Activated CD8-positive, alpha-beta memory T cell treated with anti-CD3 and anti-CD28 coated beads for 24 hours (primary cell): ENCODE results near the gene SMAD3.
"Not testable (repeated sequence)": the region's sequence is repeated elsewhere in the genome, so short reads cannot be mapped to it uniquely, and the experiment has no call there.

ENCODE experiments used
- DNase-seq: peaks from one replicate; pipeline ENCODE4 v3.0.0-alpha.2; 2020

The SMAD3 gene

DNA sequence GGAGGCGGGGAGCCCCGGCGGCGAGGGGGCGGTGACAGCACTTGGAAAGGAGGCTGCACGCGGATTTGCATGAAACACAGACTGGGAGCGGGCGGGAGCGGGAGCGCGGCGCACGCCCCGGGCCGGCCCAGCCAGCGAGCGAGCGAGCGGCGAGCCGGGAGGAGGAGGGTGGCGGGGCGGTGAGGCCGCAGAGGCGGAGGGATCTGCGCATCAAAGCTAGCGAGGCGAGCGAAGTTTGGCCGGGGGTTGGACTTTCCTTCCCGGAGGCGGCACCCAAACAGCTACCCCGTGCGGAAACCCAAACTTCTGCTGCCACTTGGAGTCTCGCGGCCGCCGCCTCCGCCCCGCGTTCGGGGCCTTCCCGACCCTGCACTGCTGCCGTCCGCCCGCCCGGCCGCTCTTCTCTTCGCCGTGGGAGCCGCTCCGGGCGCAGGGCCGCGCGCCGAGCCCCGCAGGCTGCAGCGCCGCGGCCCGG lies at the start of gene SMAD3:
Gene SMAD3, plus strand, starts transcription at position 72 of the 475 bp plus-strand sequence. CDS start 553 bp downstream, outside the sequence.
- DNase-seq, result peak; percentile 89

DNA sequence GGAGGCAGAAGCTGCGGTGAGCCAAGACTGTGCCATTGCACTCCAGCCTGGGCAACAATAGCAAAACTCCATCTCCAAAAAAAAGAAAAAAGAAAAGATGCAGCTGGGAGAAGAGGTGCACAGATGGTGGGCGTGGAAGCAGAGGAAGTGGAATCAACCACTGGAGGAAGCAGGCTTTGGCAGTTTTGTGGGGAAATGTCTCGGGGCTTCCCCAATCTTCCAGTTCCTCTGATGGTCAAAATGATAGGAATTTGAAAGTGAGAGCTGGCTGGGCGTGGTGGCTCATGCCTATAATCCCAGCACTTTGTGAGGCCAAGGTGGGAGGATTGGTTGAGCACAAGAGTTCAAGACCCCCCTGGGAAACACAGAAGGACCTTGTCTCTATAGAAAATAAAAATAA lies 48.1 kb upstream of the SMAD3 start:
- DNase-seq, result no peak

DNA sequence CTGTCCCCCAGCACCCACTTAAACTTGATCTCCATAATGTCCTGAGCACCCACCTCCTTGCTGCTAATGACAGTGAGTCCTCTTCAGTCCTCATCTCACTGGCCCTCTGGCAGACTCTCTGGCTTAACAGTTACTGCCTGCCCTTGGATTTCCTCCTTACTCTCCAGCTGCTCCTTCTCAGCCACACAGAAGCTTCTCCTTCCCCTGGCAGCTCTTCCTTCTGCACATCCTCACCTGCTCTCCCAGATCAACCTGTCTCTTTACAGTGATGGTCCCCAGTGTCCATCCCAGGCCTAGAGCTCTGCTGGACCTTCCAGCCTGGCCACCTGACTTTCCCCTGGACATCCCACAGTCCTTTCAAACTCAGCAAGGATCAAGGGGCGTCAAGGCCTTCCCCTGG lies 47.4 kb upstream of the SMAD3 start:
- no peak for DNase-seq

DNA sequence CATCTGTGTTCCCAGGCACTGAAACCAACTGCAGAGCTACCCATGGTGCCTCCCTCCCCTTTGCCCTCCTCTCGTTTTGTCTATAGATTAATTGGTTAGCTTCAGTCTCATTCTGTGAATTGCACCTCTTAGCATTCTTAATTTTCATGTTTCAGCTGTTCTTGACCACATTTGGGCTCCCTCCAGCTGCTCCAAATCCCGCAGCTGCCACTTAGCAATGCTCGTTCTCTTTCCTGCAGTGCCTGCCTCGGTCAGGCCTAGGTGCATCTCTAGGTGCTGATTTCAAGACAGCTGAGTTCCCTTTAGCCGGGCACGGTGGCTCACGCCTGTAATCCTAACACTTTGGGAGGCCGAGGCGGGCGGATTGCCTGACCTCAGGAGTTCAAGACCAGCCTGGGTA lies 47.0 kb upstream of the SMAD3 start:
- DNase-seq, result no peak

GRCh38 chr15:67019069-67019468 lies 46.3 kb upstream of the SMAD3 start:
- DNase-seq, result no peak

- no peak for DNase-seq
These were observed 45.4 kb upstream of the SMAD3 start for GRCh38 chr15:67019884-67020520.

- not testable (repeated sequence) for DNase-seq
These were observed 44.7 kb upstream of the SMAD3 start for GRCh38 chr15:67020668-67021067.

DNA sequence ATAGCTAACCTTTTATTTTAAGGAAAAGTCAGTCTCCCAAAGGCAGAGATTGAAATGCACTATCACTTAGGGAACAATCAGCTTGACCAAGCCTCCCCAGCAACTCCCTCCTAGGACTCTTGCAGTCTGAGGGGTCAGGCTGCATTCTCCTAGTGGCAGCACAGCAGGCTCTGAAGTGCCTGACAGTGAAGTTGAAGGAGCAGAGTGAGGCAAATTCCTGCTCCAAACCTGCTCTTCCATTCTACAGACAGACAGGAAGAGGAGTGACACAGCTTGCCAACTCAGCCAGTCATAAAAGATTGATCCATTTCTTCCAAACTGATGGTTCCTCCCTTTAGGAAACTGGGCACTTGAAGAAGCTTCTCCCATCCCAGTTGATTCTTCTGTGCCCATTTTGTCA lies 43.9 kb upstream of the SMAD3 start:
- DNase-seq, result no peak

- DNase-seq, result peak; percentile 54
These were observed 42.8 kb upstream of the SMAD3 start for GRCh38 chr15:67022587-67023105.

GRCh38 chr15:67023517-67024313 lies 41.7 kb upstream of the SMAD3 start:
- no peak for DNase-seq

- no peak for DNase-seq
These were observed 40.9 kb upstream of the SMAD3 start for GRCh38 chr15:67024314-67024997.

DNA sequence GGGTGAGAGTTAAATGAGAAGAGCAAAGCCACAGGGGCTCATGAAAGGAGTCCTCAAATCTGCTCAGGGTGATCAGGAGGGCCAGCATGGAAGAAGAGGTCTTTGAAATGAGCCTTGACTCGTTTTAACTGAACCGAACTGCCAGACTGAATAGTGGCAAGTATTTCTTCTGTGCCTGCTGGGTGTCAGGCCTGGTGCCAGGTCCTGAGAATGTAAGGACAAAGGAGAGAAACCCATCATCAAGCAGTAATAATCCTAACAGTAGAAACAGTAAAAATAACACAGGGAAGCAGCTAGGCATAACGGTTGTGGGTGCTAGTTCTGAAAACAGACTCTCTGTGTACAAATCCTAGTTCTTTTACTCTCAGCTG lies 40.4 kb upstream of the SMAD3 start:
- DNase-seq, result no peak

DNA sequence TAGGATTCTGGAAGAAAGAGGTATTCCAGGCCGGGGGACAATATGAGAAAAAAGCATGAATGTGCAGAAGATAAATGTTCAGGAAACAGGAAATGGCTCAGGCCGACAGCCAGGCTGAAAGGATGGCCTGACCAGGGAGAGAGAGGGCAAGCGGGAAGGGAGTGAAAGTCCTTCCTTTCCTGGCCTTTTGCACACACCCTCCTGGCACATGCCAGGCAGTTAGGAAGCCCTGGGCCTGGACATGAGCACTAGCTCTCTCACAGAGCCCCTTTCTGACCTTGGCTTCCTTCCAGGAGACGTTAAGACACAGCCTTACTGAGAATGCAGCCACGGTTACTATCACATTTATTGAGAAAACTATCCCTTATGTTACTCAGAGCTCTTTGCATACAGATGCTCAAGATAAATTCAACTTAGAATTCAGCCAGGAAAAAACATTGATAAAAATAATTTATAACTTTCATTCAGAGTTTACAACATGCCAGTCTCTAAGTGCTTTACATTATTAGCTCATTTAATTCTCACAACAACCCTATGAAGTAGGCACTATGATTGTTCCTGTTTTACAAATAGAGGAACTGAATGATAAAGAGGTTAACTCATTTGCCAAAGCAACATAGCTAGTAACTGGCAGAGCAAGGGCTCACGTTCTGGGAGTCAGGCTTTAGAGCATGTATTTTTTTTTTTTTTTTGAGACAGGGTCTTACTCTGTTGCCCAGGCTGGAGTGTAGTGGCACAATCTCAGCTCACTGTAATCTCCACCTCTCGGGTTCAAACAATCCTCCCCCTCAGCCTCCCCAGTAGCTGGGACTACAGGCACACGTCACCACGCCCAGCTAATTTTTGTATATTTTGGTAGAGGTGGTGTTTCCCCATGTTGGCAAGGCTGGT lies 39.4 kb upstream of the SMAD3 start:
- no peak for DNase-seq

- no peak for DNase-seq
These were observed 38.8 kb upstream of the SMAD3 start for GRCh38 chr15:67026610-67026967.

DNA sequence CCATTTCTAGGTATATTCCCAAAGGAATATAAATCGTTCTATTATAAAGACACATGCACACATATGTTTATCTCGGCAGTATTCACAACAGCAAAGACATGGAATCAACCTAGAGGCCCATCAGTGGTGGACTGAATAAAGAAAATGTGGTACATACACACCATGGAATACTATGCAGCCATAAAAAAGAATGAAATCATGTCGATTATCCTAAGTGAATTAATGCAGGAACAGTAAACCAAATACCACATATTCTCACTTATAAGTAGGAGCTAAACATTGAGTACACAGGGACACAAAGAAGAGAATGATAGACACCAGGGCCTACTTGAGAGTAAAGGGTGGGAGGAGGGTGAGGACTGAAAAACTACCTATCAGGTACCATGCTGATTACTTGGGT lies 37.0 kb upstream of the SMAD3 start:
- DNase-seq, result not testable (repeated sequence)

DNA sequence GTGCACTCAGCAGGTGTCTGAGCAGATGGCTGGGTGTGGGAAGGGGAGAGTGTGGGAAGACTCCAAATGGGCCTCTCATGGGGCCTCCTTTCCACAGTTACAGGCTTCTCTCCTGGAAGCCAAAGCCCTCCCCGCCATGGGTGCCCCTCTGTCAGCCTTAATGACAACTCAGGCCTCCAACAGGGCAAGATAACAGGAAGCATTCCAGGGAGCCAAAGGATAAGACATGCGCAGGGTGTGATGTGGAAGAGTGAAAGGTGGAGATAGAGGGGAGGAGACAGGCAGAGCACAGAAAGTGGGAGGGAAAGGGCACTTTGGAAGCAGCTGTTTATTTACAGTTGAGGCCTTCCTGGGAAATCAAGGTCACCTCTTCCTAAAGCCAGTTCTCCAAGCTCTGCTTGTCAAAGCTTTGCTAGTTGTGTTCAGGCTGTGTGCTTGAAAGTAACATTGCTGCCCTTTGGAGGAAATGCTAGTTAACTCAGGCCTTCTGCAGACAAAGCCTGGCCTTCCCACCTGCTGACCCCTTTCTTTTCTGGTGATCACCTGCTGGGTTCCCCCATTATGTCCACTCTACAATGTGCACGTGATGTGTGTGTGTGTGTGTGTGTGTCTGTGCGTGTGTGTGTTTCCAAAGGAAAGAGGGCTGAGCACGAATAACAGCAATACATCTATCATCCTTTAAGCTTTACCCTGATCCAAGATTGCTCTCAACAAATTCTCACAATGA lies 35.2 kb upstream of the SMAD3 start:
- no peak for DNase-seq

DNA sequence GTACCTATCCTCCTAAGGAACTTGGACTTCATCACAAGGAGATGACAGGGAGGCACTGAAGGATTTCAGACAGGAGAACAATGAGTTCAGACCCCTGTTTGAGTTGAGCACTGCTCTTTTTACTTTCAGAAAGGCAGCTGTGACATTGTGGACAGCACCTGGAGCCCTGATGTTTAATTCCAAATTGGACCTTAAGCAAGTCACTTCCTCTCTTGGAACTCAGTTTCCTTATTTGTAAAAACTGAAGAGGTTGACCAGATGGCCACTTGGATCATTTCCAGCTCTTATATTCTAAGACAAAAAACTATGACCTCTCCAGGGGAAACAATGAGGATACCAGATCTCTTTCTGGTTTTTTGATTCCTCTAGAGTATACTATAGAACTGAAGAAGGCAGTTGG lies 34.1 kb upstream of the SMAD3 start:
- DNase-seq, result no peak

DNA sequence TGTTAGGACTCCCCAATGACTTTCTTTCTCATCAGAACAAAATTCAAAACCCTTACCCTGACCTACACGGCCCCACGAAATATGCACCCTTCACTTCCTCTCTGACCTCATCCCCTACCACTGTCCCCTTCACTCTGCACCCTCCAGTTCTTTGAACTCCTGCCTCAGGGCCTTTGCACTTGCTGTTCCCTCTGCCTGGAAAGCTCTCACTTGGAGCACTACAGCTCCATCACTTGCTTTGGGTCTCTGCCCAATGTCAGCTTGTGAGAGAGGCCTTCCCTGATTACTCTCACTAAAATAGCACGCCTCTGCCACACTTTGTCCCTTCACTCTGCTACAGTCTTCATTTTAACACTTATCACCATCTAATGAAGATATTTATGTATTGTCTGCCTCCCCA lies 32.8 kb upstream of the SMAD3 start:
- DNase-seq, result no peak

DNA sequence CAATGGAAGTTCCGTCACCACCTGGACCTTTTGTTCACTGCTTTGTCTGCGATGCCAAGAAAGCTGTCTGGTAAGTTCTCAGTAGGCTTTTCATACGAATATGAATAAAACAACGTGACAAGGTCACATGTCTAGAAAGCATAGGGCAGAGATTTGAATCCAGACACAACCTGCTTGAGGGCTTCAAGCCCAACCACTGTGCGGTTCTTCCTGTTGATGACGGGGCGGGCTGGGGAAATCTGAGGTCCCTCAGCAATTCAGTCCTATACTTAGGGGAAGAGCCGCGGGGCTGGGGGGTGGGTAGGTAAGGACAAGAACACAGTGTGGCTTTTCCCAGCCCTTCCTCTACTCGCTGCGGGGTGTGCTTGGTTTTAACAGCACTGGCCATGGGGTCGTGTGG lies 32.4 kb upstream of the SMAD3 start:
- DNase-seq, result no peak

DNA sequence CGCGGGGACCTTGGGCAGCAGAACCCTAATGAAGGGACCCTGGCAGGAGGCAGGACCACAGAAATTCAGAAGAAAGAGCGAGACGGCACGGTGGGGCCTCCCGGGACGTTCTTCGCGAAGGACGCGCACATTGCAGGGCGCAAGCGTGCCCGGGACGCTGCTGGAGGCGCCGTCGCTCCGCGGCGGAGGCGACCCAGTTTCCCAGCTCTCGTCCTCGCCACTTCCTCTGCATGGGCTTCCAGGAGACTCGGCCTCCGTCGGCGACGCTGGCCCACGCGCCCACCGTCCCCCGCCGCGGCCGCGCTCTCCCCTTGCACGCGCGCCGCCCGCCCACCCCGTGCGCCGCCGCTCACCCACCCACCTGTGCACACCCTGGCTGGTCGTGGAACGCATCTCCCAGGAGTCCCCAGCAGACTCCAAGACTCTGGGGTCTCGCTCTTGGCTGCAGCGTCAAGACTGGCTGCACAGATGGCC lies 31.8 kb upstream of the SMAD3 start:
- no peak for DNase-seq

DNA sequence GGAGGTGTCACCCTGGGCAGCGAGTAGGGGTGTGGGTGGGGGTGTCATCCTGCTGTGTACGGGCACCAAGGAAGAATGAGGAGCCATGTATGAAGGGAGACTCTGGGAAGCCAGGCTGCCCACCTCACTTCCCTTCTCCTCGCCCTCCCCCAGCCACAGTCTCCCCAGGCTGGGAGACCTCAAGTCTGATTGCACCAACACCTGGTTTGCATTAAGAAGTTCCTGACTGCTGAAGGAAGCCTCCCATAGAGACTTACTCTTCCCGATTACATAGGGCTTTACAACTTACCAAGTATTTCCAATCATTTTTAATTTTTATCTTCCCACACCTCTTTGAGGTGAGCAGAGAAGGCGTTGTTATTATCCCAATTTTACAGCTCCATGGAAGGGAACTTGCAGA lies 29.5 kb upstream of the SMAD3 start:
- no peak for DNase-seq
